Forelimb muscle (tissue), 1 donor: ENCODE measurements around the gene KLHL42. TPM values are rescaled to one million over a fixed set of nuclear protein-coding genes. Genes with fewer than 3 reads are reported as not detected.

Source experiments
- polyA plus RNA-seq: library from polyadenylated mRNA; unstranded; fragments of 120-200 nt; gene quantifications from one replicate; pipeline ENCODE4 v1.2.1, GENCODE V29; 2013; ENCODE audit not compliant: insufficient read length

The KLHL42 gene
- polyA plus RNA-seq, 1 donor: 14.5 TPM

Other genes starting within 250 kb of the KLHL42 start
- gene REP15, start 83.8 kb upstream of the KLHL42 start, polyA plus RNA-seq: 0.90 TPM
- 55.2 TPM for gene MRPS35, start 69.4 kb upstream of the KLHL42 start, polyA plus RNA-seq
- gene MANSC4, start within 50 bp of the KLHL42 start, polyA plus RNA-seq: 0.32 TPM
- 1.4 TPM for gene PTHLH, start 192.5 kb downstream of the KLHL42 start, polyA plus RNA-seq